Caco-2 (cell line): ENCODE results near the gene CLEC4C. TPM values are rescaled to one million over a fixed set of nuclear protein-coding genes. Genes with fewer than 3 reads are reported as not detected.
"Not testable (repeated sequence)": the region's sequence is repeated elsewhere in the genome, so short reads cannot be mapped to it uniquely, and the experiment has no call there.

Source experiments
- BruUV-seq: library from RNA; stranded (reverse); fragments of 400-500 nt; replicated peaks from 2 replicates; lab custom pipeline; 2021; lab: Mats Ljungman, UMichigan
- CTCF ChIA-PET: fragments of 300-600 bp; sonication (Branson Sonifier 250); formaldehyde crosslinking; loops from one replicate; lab custom pipeline; 2022; ENCODE audit warnings: antibody characterized with exemption; lab: Charles Lee
- POLR2A ChIA-PET: fragments of 300-600 bp; sonication (Branson Sonifier 250); formaldehyde crosslinking; loops from one replicate; lab custom pipeline; 2022; ENCODE audit warnings: antibody characterized with exemption; lab: Charles Lee
- DNase-seq, 2 experiments: peaks; one replicate each; pipeline versions ENCODE4 v3.0.0 to v3.0.0-alpha.2; 2020 to 2022
- H3K27me3 ChIP-seq: replicated peaks from 2 replicates; pipeline ENCODE4 v1.6.0; 2011; ENCODE audit warnings: low read length; ENCODE audit not compliant: control insufficient read depth, insufficient read depth
- H3K36me3 ChIP-seq: 2 replicates; pipeline ENCODE4 v1.5.1; 2011; ENCODE audit warnings: low read length; ENCODE audit not compliant: control insufficient read depth, insufficient read depth
- H3K4me1 ChIP-seq: fragments of 250-450 bp; sonication (Bioruptor Pico); 2 replicates; pipeline ENCODE4 v1.5.1; 2020; ENCODE audit warnings: mild to moderate bottlenecking
- H3K4me3 ChIP-seq: 2 replicates; pipeline ENCODE4 v1.5.1; 2011; ENCODE audit warnings: low read depth, mild to moderate bottlenecking, control low read depth, low read length
- H3K9me3 ChIP-seq: fragments of 250-450 bp; sonication (Bioruptor Pico); 2 replicates; pipeline ENCODE4 v1.5.1; 2020; ENCODE audit warnings: mild to moderate bottlenecking, moderate library complexity
- H3K27ac Mint-ChIP-seq: one replicate; pipeline ENCODE4 v1.8.0; 2022; ENCODE audit warnings: mixed read lengths; ENCODE audit not compliant: unreplicated experiment
- H3K27me3 Mint-ChIP-seq: one replicate; pipeline ENCODE4 v1.8.0; 2022; ENCODE audit warnings: mixed read lengths; ENCODE audit not compliant: insufficient read depth, unreplicated experiment
- H3K36me3 Mint-ChIP-seq: one replicate; pipeline ENCODE4 v1.8.0; 2022; ENCODE audit warnings: mild to moderate bottlenecking, mixed read lengths; ENCODE audit not compliant: insufficient read depth, unreplicated experiment
- H3K4me1 Mint-ChIP-seq: one replicate; pipeline ENCODE4 v1.8.0; 2022; ENCODE audit warnings: low read depth, mixed read lengths; ENCODE audit not compliant: unreplicated experiment
- H3K4me3 Mint-ChIP-seq: one replicate; pipeline ENCODE4 v1.8.0; 2022; ENCODE audit warnings: mild to moderate bottlenecking, moderate library complexity, mixed read lengths; ENCODE audit not compliant: unreplicated experiment
- H3K9me3 Mint-ChIP-seq: one replicate; pipeline ENCODE4 v1.8.0; 2022; ENCODE audit warnings: mixed read lengths; ENCODE audit not compliant: unreplicated experiment
- intact Hi-C: fragments of 100-400 bp; cut with micrococcal nuclease; formaldehyde crosslinking; loops from one replicate; pipeline ENCODE4 v1.10.0; 2022; ENCODE audit not compliant: unreplicated experiment
- total RNA-seq: library from RNA; stranded (reverse); gene quantifications from 2 replicates; pipeline ENCODE4 v1.2.3, GENCODE V29; 2022
- TF ChIP-seq, protein P1 (sequence below), 2 experiments: fragments of 200-600 bp in 1 of 2; IDR thresholded peaks; 1 replicate in 1 of 2; 2 replicates in 1 of 2; pipeline versions ENCODE4 v1.5.1 to v1.8.0; 2011 to 2022; ENCODE audit warnings: antibody characterized with exemption in 1 of 2, control low read depth in 1 of 2, inconsistent platforms in 1 of 2, low read depth in 1 of 2, low read length in 1 of 2, mild to moderate bottlenecking in 1 of 2, moderate library complexity in 1 of 2; ENCODE audit not compliant: insufficient read depth in 1 of 2, severe bottlenecking in 1 of 2, unreplicated experiment in 1 of 2

The CLEC4C gene
- total RNA-seq, 1 experiment from 2014 or later, result not detected

GRCh38 chr12:7788294-7788660 is 41.1 kb upstream of the CLEC4C start:
- Histone ChIP-seq H3K4me3 (no peak overlapping the region), H3K27me3 (no peaks in the 10 kb centered on the region), H3K36me3 (no peaks in the 10 kb centered on the region), H3K4me1 (peaks cover 6% of the 10 kb centered on the region; the same call in 1 of the 2 replicates), H3K9me3 (no peaks in the 10 kb centered on the region)
- intact Hi-C loops, result no loop called here
- ChIA-PET POLR2A (no interaction called here), CTCF (no interaction called here)
- H3K9me3 Mint-ChIP-seq, result no peaks in the 10 kb centered on the region
- no peak overlapping the region for H3K27ac Mint-ChIP-seq
- TF ChIP-seq, protein P1, sequence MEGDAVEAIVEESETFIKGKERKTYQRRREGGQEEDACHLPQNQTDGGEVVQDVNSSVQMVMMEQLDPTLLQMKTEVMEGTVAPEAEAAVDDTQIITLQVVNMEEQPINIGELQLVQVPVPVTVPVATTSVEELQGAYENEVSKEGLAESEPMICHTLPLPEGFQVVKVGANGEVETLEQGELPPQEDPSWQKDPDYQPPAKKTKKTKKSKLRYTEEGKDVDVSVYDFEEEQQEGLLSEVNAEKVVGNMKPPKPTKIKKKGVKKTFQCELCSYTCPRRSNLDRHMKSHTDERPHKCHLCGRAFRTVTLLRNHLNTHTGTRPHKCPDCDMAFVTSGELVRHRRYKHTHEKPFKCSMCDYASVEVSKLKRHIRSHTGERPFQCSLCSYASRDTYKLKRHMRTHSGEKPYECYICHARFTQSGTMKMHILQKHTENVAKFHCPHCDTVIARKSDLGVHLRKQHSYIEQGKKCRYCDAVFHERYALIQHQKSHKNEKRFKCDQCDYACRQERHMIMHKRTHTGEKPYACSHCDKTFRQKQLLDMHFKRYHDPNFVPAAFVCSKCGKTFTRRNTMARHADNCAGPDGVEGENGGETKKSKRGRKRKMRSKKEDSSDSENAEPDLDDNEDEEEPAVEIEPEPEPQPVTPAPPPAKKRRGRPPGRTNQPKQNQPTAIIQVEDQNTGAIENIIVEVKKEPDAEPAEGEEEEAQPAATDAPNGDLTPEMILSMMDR (IDR thresholded peaks at IDR 0.05; ENCODE audit: insufficient read depth in 1 of 2, low read depth in 1 of 2, low read length in 1 of 2, severe bottlenecking in 1 of 2, unreplicated experiment in 1 of 2), result no peak
- no peak for DNase-seq
- no peaks in the 10 kb centered on the region for H3K27me3 Mint-ChIP-seq
- H3K4me1 Mint-ChIP-seq, result peaks cover 14% of the 10 kb centered on the region
- no peaks in the 10 kb centered on the region for H3K36me3 Mint-ChIP-seq
- H3K4me3 Mint-ChIP-seq, result no peak overlapping the region
- BruUV-seq, result no TSS peak

- DNase-seq, result no peak
- Mint-ChIP-seq H3K27ac (no peak overlapping the region), H3K4me3 (no peak overlapping the region), H3K27me3 (no peaks in the 10 kb centered on the region), H3K4me1 (peaks cover 14% of the 10 kb centered on the region), H3K9me3 (no peaks in the 10 kb centered on the region), H3K36me3 (no peaks in the 10 kb centered on the region)
- intact Hi-C loops, result no loop called here
- H3K9me3 ChIP-seq, result no peaks in the 10 kb centered on the region
- CTCF ChIA-PET, result interaction anchor here (0.7 to 1.2 kb wide), 2 partner anchors 19 to 120 kb away, joined by 4 to 6 read pairs; no protein-coding TSS in a partner anchor
- BruUV-seq, result no TSS peak
- TF ChIP-seq, protein P1 (IDR thresholded peaks at IDR 0.05; ENCODE audit: insufficient read depth in 1 of 2, low read depth in 1 of 2, low read length in 1 of 2, severe bottlenecking in 1 of 2, unreplicated experiment in 1 of 2), result no peak
- H3K36me3 ChIP-seq, result no peaks in the 10 kb centered on the region
- H3K4me3 ChIP-seq, result no peak overlapping the region
- POLR2A ChIA-PET, result interaction anchor here (0.6 kb wide), 1 partner anchor 348 kb away, joined by 4 read pairs; no protein-coding TSS in a partner anchor
- peaks cover 6% of the 10 kb centered on the region; the same call in 1 of the 2 replicates for H3K4me1 ChIP-seq
- H3K27me3 ChIP-seq, result no peaks in the 10 kb centered on the region
These were observed 40.6 kb upstream of the CLEC4C start for GRCh38 chr12:7787574-7788293.

- H3K36me3 ChIP-seq, result no peaks in the 10 kb centered on the region
- DNase-seq, result no peak
- ChIA-PET POLR2A (no interaction called here), CTCF (no interaction called here)
- TF ChIP-seq, protein P1 (IDR thresholded peaks at IDR 0.05; ENCODE audit: insufficient read depth in 1 of 2, low read depth in 1 of 2, low read length in 1 of 2, severe bottlenecking in 1 of 2, unreplicated experiment in 1 of 2), result no peak
- BruUV-seq, result no TSS peak
- H3K9me3 ChIP-seq, result no peaks in the 10 kb centered on the region
- H3K27ac Mint-ChIP-seq, result no peak overlapping the region
- H3K4me3 ChIP-seq, result no peak overlapping the region
- H3K36me3 Mint-ChIP-seq, result no peaks in the 10 kb centered on the region
- no peak overlapping the region for H3K4me3 Mint-ChIP-seq
- H3K27me3 ChIP-seq, result no peaks in the 10 kb centered on the region
- peaks cover 14% of the 10 kb centered on the region for H3K4me1 Mint-ChIP-seq
- intact Hi-C loops, result no loop called here
- no peaks in the 10 kb centered on the region for H3K27me3 Mint-ChIP-seq
- H3K4me1 ChIP-seq, result peaks cover 6% of the 10 kb centered on the region; the same call in 1 of the 2 replicates
- no peaks in the 10 kb centered on the region for H3K9me3 Mint-ChIP-seq
These were observed 37.5 kb upstream of the CLEC4C start for GRCh38 chr12:7784701-7785100.

DNA sequence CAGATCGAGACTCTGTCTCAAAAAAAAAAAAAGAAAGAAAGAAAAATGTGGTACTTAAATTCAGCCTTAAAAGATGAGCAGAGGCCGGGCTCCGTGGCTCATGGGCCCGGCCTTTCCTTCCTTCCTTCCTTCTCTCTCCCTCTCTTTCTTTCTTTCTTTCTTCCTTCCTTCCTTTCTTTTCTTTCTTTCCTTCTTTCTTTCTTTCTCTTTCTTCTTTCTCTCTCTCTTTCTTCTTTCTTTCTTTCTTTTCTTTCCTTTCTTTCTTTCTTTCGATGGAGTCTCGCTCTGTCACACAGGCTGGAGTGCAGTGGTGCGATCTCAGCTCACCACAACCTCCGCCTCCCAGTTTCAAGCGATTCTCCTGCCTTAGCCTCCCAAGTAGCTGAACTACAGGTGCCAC is 36.3 kb upstream of the CLEC4C start:
- intact Hi-C loops, H3K4me1 ChIP-seq, H3K36me3 ChIP-seq, H3K4me3 Mint-ChIP-seq, POLR2A ChIA-PET, H3K27me3 Mint-ChIP-seq, H3K27me3 ChIP-seq, BruUV-seq, H3K36me3 Mint-ChIP-seq, DNase-seq, H3K27ac Mint-ChIP-seq, H3K9me3 ChIP-seq, H3K4me3 ChIP-seq, H3K9me3 Mint-ChIP-seq: not testable (repeated sequence)
- peaks cover 14% of the 10 kb centered on the region for H3K4me1 Mint-ChIP-seq
- CTCF ChIA-PET, result interaction anchor here (0.7 kb wide), 1 partner anchor 142 kb away, joined by 6 read pairs; no protein-coding TSS in a partner anchor
